NCI-H187 treated with DMSO at 0.1 percent for 48 hours (cell line): Measurements from ENCODE around the gene PRR7.

Experiments
- DNase-seq: peaks from one replicate; lab custom pipeline; 2025; lab: John Stamatoyannopoulos, UW

Gene PRR7

GRCh38 chr5:177469750-177470525 lies 23.3 kb downstream of the PRR7 start:
- DNase-seq, result no peak

DNA sequence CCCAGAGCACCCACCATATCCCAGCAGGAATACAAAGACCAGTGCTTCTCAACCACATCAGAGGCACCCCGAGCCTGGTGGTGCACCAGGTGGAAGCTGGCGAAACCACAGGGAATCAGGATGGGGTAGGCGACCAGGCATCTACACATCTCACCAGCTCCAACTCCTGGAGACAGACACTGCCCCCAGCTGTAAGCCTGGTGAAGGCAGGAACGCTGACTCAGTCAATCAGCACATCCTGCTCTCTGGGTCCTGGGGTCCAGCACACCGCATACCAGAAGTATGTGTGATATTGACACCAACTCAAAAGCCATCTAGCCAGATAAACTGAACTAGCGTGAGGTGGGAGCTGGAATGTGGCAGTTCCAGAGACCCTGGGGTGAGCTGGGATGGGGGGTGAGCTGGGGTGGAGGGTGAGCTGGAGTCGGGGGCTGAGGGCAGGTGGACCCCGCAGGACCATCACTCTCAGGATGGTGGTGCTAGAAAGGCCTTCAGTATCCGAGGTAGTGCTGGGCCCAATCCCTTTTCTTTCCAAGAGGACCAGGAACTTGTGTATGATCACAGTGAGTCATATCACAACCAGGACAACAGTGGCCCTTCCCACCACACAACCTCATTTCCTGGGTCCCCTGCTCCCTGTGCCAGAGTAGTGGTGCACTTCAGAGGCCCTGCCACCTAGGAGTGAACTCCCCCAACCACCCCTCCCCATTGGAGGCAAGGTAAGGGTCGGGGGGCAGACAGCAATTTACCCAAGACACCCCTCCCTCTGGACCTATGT lies 24.3 kb downstream of the PRR7 start:
- no peak for DNase-seq

DNA sequence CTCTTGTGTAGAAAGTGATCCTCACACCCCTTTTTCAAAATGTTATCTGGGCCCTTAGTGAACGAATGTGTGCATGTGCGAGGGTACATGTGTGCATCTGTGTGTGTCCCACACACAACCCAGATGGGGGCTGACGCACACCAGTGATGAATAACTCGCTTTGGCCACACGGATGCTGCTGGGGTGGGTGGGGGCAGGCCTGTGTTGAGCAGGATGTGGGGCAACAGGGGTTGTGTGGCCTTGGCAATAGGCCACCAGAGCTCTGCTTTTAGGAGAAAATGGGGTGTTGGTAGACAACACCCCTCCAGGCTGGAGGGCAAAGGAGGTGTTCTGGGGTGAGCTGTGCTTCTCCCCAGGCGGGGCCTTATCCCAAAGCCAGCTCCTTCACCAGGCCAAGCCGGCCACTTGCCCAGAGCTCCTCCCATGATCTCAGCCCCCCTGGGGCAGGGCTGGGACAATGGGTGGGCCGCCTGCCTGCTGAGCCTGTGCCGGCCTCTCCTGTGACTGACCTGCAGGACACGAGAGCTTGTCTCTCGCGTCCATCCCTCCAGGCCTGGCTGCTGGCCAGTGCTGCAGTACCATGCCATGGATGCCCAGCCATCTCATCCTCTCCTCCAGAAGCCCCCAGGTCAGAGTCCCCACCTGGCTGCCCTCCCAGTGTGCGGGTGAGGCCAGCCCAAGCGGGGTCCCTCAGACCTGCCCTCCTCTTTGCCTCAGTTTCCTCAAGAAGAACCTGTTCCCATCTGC lies 25.2 kb downstream of the PRR7 start:
- no peak for DNase-seq

DNA sequence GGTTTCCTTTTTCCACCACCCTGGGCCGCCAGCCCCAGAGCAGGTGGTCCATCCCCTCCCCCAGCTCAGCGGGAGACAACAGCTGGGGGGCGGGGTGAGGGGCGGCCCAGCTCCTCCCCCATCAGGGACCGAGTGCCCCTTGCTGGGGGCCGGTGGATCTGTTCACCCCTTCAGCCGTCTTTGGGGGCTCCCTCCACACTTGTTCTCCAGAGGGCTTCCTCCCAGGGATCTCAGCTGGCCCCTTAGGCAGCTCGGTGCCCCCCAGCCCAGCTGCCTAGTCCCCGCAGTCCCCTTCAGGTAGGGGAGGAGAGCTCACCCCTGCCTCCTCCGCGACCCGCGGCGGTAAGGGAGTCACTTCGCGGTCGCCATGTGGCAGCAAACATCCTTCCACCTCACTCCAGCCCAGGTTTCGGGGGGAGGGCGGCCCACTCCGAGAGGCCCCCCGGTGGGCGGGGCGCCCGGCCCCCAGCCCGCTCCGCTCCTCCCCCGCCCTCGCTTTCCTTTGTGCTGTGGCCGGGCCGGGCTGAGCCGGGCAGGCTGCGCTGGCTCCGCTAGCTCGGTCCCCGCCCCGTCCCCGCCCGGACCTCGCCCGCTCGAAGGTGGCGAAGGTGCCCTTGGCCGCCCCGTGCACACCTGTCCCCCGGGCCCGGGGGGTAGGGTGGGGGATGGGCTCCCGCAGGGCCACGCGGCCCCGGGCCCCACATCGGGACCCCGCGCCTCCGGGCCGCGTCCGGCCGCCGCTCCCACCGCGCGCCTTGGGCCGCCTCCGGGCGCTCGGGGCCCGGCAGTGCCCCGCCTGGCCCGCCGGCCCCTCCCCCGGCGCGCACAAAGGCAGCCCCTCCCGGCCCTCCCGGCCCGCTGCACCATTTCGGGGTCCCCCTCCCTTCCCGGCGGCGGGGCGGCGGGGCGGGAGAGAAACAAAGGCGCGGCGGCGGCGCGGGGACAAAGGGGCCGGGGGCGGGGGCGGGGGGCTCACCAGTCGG lies 26.1 kb downstream of the PRR7 start:
- no peak for DNase-seq

DNA sequence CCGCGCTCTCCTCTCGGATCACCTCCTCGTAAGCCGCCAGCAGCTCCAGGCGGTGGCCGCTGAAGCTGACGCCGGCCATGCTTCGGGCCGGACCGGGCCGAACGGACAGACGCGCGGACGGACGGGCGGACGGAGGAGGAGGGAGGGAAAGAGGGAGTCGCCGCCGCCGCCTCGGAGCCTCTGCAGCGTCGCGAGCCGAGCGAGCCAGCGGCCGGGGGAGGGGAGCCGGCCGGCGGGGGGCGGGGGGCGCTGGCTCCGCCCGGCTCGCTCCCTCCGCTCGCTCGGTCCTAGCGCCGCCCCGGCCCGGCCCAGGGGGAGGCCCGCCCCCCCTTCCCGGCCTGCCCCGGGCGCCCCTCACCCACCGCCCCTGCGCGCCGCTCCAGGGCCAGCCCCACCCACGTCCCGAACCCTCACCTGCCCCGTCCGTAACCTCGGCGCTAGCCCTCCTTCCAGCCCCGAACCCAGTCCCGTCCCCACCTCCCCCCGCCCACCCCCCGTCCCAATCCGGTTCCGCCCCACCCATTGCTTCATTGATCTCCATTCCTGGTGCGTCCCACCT lies 26.9 kb downstream of the PRR7 start, which contains the start of gene DBN1:
TSS of gene DBN1 (minus strand) at position 192 of the 559 bp plus-strand sequence. CDS start at position 79, 113 bp downstream.
- no peak for DNase-seq

GRCh38 chr5:177474002-177474476 lies 27.4 kb downstream of the PRR7 start:
- DNase-seq, result no peak

- DNase-seq, result no peak
These were observed 28.4 kb downstream of the PRR7 start for GRCh38 chr5:177474846-177475562.

DNA sequence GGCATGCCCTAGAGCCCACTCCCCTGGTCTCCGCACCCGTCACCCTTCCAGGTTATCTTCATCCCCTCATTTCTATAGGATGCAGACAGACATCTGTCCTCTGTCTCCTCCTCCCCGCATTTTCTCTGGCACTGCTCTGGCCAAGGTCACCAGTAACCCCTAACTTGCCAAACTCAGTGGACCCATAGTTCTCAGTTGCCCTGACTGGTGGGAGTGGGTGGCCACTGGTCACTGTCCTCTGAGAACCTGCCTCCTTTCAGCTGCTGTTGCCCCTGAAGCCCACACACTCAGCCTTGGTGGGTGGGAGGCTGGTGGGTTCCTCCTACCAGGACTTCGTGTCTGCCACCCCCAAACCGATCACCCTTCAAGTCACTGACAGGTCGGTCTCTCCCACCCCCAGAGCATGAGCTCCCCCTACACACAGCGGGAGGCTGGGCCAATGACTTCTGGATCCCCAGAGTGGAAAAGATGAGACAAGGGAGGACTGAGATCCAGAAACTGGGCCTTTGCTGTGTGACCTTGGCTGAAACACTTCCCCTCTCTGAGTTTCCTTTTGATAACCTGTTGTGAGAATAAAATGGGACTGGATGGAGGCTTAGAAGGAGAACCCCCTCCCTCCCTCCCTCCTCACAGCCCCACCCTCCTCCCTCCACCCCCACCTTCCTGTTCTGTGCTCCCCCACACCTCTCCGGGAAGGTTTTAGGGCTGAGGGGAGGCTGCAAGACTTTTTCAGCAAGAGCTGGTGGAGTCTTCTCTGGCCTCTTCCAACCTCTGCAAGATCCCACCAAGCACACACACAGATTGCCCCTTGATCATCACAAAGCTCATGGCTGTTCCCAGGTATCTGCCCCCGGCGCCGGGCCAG lies 29.2 kb downstream of the PRR7 start:
- no peak for DNase-seq

DNA sequence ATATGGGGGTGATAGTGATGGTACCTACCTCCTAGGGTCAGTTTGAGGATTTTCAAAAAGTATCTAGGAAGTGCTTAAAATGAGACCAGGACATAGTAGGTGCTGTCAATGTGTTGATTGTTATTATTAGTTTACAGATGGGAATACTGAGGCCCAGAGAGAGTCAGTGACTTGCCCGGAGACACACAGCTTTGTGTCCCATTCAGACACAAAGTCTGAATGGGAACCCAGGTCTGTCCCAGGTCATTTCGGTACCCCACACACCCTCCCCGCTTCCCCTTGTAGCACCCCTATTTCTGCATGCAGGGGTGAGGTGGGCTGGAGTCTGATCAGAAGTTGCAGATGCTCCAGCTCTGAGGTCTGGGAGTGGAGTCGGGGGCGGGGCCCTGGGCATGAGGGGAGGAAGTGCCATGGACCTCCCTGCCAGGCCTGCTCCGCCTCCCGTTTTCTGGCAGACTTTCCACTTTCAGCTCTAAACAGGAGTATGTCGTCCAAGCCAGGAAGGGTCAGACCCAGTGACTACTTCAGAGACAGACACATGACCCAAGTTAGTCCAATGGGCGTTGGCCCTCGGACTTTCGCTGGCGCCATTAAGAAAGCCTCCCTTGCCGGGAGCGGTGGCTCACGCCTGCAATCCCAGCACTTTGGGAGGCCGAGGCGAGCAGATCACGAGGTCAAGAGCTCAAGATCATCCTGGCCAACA lies 30.1 kb downstream of the PRR7 start:
- no peak for DNase-seq

DNA sequence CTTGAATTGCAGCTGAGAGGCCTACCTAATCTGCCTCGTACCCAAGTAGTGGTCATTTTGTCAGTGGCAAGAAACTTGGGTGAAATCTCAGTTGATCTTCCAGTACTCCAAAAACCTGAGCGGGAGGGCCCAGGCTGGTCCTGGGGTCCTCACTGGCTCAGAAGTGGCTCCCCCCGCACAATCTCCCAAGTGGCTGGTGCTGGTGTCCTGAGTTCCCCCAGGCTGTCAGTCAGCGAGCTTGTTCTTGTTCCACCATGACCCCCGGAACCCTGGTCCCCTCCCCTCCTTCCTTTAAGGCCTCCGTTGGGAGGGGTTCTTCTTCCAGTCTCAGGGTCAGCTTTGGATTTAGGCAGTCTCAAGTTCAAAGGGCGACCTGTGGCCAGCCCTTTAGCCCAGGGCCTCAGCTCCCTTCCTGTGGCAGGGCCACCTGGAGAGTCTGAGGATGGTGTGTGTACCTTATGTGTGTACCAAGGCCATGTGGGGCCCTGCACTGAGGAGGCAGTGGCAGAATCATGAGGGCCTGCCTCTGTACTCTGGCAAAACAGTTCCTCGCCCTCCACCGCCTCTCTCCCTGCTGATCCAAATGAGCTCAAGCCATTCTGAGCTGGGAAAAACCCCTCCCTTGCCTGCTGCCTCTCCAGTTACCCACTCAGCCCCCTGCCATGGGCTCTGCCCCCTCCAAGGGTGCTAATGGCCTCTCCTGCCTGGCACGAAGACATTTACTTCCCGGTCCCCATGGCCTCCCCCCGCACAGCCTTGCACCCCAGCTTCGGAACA lies 31.3 kb downstream of the PRR7 start:
- no peak for DNase-seq

DNA sequence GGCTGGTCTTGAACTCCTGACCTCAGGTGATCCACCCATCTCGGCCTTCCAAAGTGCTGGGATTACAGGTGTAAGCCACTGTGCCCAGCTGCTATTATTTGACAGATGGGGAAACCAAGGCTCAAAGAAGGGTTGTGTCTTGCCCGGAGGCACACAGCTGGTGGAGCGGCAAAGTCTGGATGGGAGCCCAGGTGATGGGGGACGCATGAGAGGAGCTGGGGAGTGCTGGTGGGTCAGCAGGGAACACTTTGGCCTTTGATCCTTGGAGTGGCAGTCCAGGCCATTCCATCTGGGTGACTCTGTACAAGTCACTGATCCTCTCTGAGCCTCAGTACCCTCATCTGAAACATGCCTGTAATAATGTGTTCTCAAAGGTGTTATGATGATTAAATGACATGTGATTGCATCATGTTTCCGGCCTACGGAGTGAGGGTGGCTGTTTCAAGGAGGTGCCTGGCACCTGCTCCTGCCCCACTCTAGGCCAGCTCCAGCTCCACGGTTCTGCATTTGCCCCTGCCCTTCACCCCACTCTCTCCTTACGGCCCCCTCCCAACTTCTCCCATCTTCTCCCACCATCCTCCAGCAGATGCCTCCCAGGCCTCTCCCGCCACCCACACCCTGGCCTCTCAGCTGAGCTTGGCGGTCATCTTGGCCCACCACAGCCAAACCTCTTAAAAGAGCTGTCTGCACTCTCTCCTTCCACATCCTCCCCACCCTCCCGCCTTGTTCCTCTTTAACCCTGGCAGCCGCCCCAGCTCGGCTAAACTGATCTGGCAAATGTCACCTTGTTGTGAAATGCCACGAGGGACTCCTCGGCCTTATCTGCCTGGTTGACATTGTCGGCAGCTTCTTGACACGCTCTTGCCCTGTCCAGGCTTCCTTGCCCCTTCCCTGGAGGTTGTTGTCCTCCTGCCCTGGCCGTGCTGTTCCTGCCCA lies 32.4 kb downstream of the PRR7 start:
- no peak for DNase-seq

GRCh38 chr5:177479774-177480173 lies 33.2 kb downstream of the PRR7 start:
- DNase-seq, result no peak

GRCh38 chr5:177482359-177482795 lies 35.8 kb downstream of the PRR7 start:
- DNase-seq, result no peak

GRCh38 chr5:177483042-177483441 lies 36.4 kb downstream of the PRR7 start:
- no peak for DNase-seq

DNA sequence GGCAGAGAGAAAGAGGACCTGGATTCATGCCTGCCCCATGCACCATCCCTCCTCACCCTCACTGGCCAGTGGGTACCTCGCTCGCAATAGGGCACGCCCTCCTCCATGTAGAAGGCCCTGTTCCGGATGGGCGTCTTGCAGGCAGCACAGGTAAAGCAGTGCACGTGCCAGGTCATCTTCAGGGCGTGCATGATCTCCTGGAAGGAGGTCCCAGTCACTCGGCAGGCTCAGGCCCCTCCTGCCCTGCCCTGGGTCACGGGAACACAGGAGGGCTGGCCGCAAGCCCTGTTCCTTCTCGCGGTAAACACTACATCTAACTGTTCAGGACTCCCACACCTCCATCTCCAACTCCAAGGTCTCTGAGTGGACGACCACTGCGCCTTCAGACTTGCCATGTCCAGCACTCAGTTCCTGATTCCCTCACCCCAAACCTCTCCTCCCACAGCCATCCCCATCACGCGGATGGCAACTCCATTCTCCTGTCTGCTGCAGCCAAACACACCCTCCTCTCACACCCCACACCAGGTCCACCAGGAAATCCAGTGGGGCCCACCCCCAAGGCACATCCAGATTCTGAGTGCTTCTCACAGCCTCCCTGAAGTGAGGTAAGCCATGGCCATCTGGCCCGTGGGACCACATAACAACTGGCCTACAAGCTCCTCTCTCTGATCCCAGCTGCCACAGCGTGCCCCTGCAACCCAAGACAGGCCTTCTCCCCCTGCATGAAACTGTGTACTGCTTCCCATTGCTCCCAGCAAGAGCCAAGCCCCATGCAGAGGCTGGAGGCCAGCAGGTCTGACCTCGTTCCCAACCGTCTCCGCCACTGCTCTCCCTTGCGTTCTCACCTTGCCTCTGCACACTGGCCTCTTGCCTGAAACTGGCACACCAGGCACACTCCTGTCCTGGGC lies 37.6 kb downstream of the PRR7 start:
- no peak for DNase-seq
